ENCODE results near the gene MYLK4.

GRCh38 chr6:2741756-2742155 lies 9.0 kb downstream of the MYLK4 start:
- no peak for TF ChIP-seq CTCF (IDR thresholded peaks at IDR 0.05)
- no peak for TF ChIP-seq ZFX (IDR thresholded peaks at IDR 0.05; ENCODE audit: borderline replicate concordance)
